ENCODE data around the gene ZCCHC7. TPM values are rescaled to one million over a fixed set of nuclear protein-coding genes. Genes with fewer than 3 reads are reported as not detected.

Gene ZCCHC7
- total and polyA plus RNA-seq, 2 experiments from 2014 or later = 29.8 to 38.8 TPM

DNA sequence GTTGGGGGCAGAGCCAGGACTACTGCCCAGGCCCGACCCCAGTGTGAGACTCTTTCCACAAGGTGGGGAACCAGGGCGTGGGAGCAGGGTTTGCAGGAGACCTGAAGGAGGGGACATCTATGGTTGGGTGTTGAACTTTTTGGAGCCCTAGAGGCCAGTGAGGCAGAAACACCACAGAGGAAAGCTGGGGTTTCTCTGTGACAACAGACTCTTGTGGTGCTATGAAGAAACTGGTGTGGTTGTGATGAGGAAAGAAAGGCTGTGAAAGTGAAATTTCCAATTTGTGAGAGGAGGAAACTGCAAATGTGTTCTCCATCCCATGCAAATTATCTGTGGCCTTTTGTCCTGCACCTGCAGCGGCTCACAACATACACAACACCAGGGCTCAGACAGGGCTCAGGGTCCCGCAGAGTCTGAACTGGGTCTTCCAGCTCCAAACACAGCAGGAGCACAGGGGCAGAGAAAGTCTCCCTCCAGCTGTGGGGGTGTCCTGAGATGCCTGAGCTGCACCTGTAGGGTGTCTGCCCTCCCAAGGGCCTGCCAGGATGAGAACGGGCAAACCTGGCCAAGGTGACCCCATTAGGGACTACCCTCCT is 250.7 kb downstream of the ZCCHC7 start:
- Histone ChIP-seq H3K4me2 (no peak overlapping the region), H3K79me2 (replicated peaks; ENCODE audit: insufficient read depth) (no peaks in the 10 kb centered on the region), H3K36me3 (ENCODE audit: insufficient read depth) (no peaks in the 10 kb centered on the region), H3K9me2 (ENCODE audit: insufficient read depth) (no peaks in the 10 kb centered on the region), H3F3A (replicated peaks; ENCODE audit: low read depth) (no peaks in the 10 kb centered on the region), H3K4me3 (no peak overlapping the region), H3K4me1 (ENCODE audit: insufficient read depth) (no peaks in the 10 kb centered on the region), H4K20me1 (replicated peaks; ENCODE audit: insufficient read depth) (no peaks in the 10 kb centered on the region), H3K27ac (ENCODE audit: low read depth) (no peak overlapping the region), H2AFZ (no peak overlapping the region), H3K27me3 (ENCODE audit: insufficient read depth) (no peaks in the 10 kb centered on the region)
- H3K4me1 Mint-ChIP-seq = peaks cover 7% of the 10 kb centered on the region; the same call in 2 of the 3 replicates
- H3K4me3 Mint-ChIP-seq = no peak overlapping the region
- H3K27me3 Mint-ChIP-seq (ENCODE audit: insufficient read depth, low read depth, poor library complexity) = peaks cover 3% of the 10 kb centered on the region
- no peaks in the 10 kb centered on the region for H3K36me3 Mint-ChIP-seq (ENCODE audit: low read depth)
- TF ChIP-seq JUNB (IDR thresholded peaks at IDR 0.05; ENCODE audit: unreplicated experiment) = no peak
- no peak for TF ChIP-seq REST (IDR thresholded peaks at IDR 0.05; ENCODE audit: unreplicated experiment)
- TF ChIP-seq, protein P1, sequence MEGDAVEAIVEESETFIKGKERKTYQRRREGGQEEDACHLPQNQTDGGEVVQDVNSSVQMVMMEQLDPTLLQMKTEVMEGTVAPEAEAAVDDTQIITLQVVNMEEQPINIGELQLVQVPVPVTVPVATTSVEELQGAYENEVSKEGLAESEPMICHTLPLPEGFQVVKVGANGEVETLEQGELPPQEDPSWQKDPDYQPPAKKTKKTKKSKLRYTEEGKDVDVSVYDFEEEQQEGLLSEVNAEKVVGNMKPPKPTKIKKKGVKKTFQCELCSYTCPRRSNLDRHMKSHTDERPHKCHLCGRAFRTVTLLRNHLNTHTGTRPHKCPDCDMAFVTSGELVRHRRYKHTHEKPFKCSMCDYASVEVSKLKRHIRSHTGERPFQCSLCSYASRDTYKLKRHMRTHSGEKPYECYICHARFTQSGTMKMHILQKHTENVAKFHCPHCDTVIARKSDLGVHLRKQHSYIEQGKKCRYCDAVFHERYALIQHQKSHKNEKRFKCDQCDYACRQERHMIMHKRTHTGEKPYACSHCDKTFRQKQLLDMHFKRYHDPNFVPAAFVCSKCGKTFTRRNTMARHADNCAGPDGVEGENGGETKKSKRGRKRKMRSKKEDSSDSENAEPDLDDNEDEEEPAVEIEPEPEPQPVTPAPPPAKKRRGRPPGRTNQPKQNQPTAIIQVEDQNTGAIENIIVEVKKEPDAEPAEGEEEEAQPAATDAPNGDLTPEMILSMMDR (conservative IDR thresholded peaks at IDR 0.05; ENCODE audit: low read depth in 2 of 2) = no peak
- no peak for TF ChIP-seq EZH2phosphoT487 (IDR thresholded peaks at IDR 0.05; ENCODE audit: unreplicated experiment)
- TF ChIP-seq ZNF114 (CRISPR knock-in tag; IDR thresholded peaks at IDR 0.05) = no peak
- TF ChIP-seq, protein P2, sequence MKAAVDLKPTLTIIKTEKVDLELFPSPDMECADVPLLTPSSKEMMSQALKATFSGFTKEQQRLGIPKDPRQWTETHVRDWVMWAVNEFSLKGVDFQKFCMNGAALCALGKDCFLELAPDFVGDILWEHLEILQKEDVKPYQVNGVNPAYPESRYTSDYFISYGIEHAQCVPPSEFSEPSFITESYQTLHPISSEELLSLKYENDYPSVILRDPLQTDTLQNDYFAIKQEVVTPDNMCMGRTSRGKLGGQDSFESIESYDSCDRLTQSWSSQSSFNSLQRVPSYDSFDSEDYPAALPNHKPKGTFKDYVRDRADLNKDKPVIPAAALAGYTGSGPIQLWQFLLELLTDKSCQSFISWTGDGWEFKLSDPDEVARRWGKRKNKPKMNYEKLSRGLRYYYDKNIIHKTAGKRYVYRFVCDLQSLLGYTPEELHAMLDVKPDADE (IDR thresholded peaks at IDR 0.05) = no peak
- TF ChIP-seq CREB1 (CRISPR knock-in tag; IDR thresholded peaks at IDR 0.05; ENCODE audit: low read depth) = no peak
- TF ChIP-seq STAT1 (IDR thresholded peaks at IDR 0.05; ENCODE audit: unreplicated experiment) = no peak
- TF ChIP-seq ZNF462 (CRISPR knock-in tag; IDR thresholded peaks at IDR 0.05) = no peak
- TF ChIP-seq NANOG (IDR thresholded peaks at IDR 0.05; ENCODE audit: borderline replicate concordance) = no peak
- no peak for TF ChIP-seq POLR2AphosphoS5 (IDR thresholded peaks at IDR 0.05; ENCODE audit: low read depth)
- no peak for TF ChIP-seq ZNF331 (CRISPR knock-in tag; IDR thresholded peaks at IDR 0.05; ENCODE audit: low read depth)
- TF ChIP-seq EZH2 (IDR thresholded peaks at IDR 0.05; ENCODE audit: low read depth, unreplicated experiment) = no peak
- no peaks in the 10 kb centered on the region; the same call in 2 of the 3 replicates for H3K9me3 Mint-ChIP-seq
- no peak for DNase-seq (ENCODE audit: low spot score)
- ATAC-seq = peak; percentile 30
- H3K27ac Mint-ChIP-seq = no peak overlapping the region
